Measurements from ENCODE around the gene CLIC6.

CLIC6 gene

GRCh38 chr21:34728479-34728878, 59.7 kb downstream of the CLIC6 start:
- no peak for DNase-seq (ENCODE audit: low spot score)

- no peak for DNase-seq (ENCODE audit: low spot score)
Observed at GRCh38 chr21:34730194-34730593, 61.4 kb downstream of the CLIC6 start.

- DNase-seq (ENCODE audit: low spot score) = no peak
Observed at GRCh38 chr21:34730756-34731445, 62.1 kb downstream of the CLIC6 start.

- no peak for DNase-seq (ENCODE audit: low spot score)
Observed at GRCh38 chr21:34732388-34732821, 63.6 kb downstream of the CLIC6 start.

- DNase-seq (ENCODE audit: low spot score) = no peak
Observed at GRCh38 chr21:34733852-34734251, 65.1 kb downstream of the CLIC6 start.

- DNase-seq (ENCODE audit: low spot score) = no peak
Observed at GRCh38 chr21:34734696-34735095, 65.9 kb downstream of the CLIC6 start.

- no peak for DNase-seq (ENCODE audit: low spot score)
Observed at GRCh38 chr21:34736116-34736874, 67.5 kb downstream of the CLIC6 start.

- DNase-seq (ENCODE audit: low spot score) = no peak
Observed at GRCh38 chr21:34737115-34737514, 68.3 kb downstream of the CLIC6 start.

GRCh38 chr21:34740198-34740597, 71.4 kb downstream of the CLIC6 start:
- no peak for DNase-seq (ENCODE audit: low spot score)

- DNase-seq (ENCODE audit: low spot score) = no peak
Observed at GRCh38 chr21:34743285-34743684, 74.5 kb downstream of the CLIC6 start.

GRCh38 chr21:34743831-34744230, 75.0 kb downstream of the CLIC6 start:
- no peak for DNase-seq (ENCODE audit: low spot score)

GRCh38 chr21:34744801-34745200, 76.0 kb downstream of the CLIC6 start:
- no peak for DNase-seq (ENCODE audit: low spot score)

- DNase-seq (ENCODE audit: low spot score) = peak; percentile 85
Observed at GRCh38 chr21:34745557-34746255, 76.9 kb downstream of the CLIC6 start.

GRCh38 chr21:34748862-34749261, 80.1 kb downstream of the CLIC6 start:
- no peak for DNase-seq (ENCODE audit: low spot score)

GRCh38 chr21:34754690-34755647, 86.2 kb downstream of the CLIC6 start:
- DNase-seq (ENCODE audit: low spot score) = no peak

GRCh38 chr21:34761758-34762330, 93.0 kb downstream of the CLIC6 start:
- DNase-seq (ENCODE audit: low spot score) = no peak

GRCh38 chr21:34762786-34763185, 94.0 kb downstream of the CLIC6 start:
- peak; percentile 15 for DNase-seq (ENCODE audit: low spot score)

- DNase-seq (ENCODE audit: low spot score) = no peak
Observed at GRCh38 chr21:34764715-34765284, 96.0 kb downstream of the CLIC6 start.

- DNase-seq (ENCODE audit: low spot score) = no peak
Observed at GRCh38 chr21:34765619-34766018, 96.8 kb downstream of the CLIC6 start.

- no peak for DNase-seq (ENCODE audit: low spot score)
Observed at GRCh38 chr21:34766862-34767261, 98.1 kb downstream of the CLIC6 start.
